Activated T-cell treated with anti-CD3 and anti-CD28 coated beads, Interleukin-2, amount 50 U/mL, for 4 hours (primary cell): ENCODE results near the gene TIAM2. TPM values are rescaled to one million over a fixed set of nuclear protein-coding genes. Genes with fewer than 3 reads are reported as not detected.
"Not testable (repeated sequence)": the region's sequence is repeated elsewhere in the genome, so short reads cannot be mapped to it uniquely, and the experiment has no call there.

Experiments used
- ATAC-seq, 2 donors: fragments of 200-7000 bp; cut with Tn5 transposase; one replicate each; pipeline ENCODE4 v1.10.0; 2021
- DNase-seq: peaks from one replicate; pipeline ENCODE4 v3.0.0-alpha.2; 2020
- H3K27me3 Mint-ChIP-seq: one replicate; pipeline ENCODE4 v1.8.0; 2021; ENCODE audit warnings: low read depth, mixed read lengths
- H3K36me3 Mint-ChIP-seq: one replicate; pipeline ENCODE4 v1.8.0; 2022; ENCODE audit warnings: mixed read lengths; ENCODE audit not compliant: insufficient read depth
- H3K4me1 Mint-ChIP-seq: one replicate; pipeline ENCODE4 v1.8.0; 2021; ENCODE audit warnings: low read depth, mixed read lengths
- H3K4me3 Mint-ChIP-seq: one replicate; pipeline ENCODE4 v1.8.0; 2021; ENCODE audit warnings: mild to moderate bottlenecking, moderate library complexity, mixed read lengths
- H3K9me3 Mint-ChIP-seq: one replicate; pipeline ENCODE4 v1.8.0; 2021; ENCODE audit warnings: mixed read lengths
- total RNA-seq, 3 donors: library from RNA; stranded (reverse); gene quantifications; one replicate each; pipeline ENCODE4 v1.2.1, GENCODE V29; 2021

The TIAM2 gene
- total RNA-seq, 3 donors from 2014 or later, result 11.0 to 18.5 (median 12.2) TPM

DNA sequence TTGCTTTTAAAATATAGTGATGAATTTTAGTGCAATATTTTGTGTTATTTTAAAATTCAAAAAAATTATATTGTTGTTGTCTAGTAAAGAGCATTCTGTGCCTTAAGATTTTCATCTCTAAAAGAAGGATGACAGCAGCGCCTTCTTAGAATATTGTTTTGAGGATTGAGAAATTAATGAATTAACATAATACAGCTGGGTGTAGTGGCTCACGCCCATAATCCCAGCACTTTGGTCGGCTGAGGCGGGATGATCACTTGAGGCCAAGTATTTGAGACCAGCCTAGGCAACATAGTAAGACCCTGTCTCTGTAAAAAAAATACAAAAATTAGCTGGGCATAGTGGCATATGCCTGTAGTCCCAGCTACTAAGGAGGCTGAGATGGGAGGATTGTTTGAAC, 6.8 kb downstream of the TIAM2 start:
- H3K9me3 Mint-ChIP-seq, result no peaks in the 10 kb centered on the region
- H3K27me3 Mint-ChIP-seq, result peaks cover 23% of the 10 kb centered on the region
- no peak for ATAC-seq
- H3K36me3 Mint-ChIP-seq, result no peaks in the 10 kb centered on the region
- no peak for DNase-seq
- H3K4me1 Mint-ChIP-seq, result peaks cover 3% of the 10 kb centered on the region
- no peak overlapping the region for H3K4me3 Mint-ChIP-seq

DNA sequence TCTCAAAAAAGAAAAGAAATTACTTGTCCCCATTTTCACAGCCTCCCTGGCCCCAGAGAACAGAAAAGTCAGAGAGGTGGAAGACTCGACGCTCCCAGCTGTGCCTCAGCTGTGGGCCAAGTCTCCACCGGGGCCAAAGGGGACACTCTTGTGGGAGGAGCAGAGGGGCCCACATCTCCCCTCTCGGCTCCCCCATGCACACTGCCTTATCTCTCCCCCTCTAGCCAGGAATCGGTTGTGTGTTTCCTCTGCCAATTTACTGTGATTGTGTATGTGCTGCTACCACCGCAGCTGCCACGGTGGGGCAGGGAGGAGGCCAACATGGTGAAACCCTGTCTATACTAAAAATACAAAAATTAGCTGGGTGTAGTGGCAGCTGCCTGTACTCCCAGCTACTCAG, 8.4 kb downstream of the TIAM2 start:
- H3K4me3 Mint-ChIP-seq, result no peak overlapping the region
- H3K4me1 Mint-ChIP-seq, result no peaks in the 10 kb centered on the region
- no peaks in the 10 kb centered on the region for H3K36me3 Mint-ChIP-seq
- ATAC-seq (no peak), DNase-seq (no peak)
- no peaks in the 10 kb centered on the region for H3K9me3 Mint-ChIP-seq
- H3K27me3 Mint-ChIP-seq, result peaks cover 10% of the 10 kb centered on the region

DNA sequence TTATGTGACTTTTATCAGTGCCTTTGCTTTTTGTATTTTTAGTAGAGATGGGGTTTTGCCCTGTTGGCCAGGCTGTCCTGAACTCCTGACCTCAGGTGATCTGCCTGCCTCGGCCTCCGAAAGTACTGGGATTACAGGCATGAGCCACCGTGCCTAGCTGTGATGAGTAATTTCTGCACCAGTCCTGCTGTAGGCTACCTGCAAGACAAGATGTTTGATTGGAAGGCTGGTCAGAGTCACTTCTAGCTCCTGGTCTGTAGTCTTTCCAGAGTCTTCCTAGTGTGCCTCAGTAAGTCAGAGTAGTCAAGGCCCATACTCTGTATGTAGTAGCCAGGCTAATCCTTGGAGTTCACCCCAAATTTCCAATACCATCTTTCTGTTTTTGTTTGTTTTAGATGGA, 8.9 kb downstream of the TIAM2 start:
- H3K4me1 Mint-ChIP-seq, result no peaks in the 10 kb centered on the region
- ATAC-seq (no peak), DNase-seq (no peak)
- H3K27me3 Mint-ChIP-seq, result peaks cover 8% of the 10 kb centered on the region
- H3K4me3 Mint-ChIP-seq, result no peak overlapping the region
- H3K36me3 Mint-ChIP-seq, result no peaks in the 10 kb centered on the region
- no peaks in the 10 kb centered on the region for H3K9me3 Mint-ChIP-seq

DNA sequence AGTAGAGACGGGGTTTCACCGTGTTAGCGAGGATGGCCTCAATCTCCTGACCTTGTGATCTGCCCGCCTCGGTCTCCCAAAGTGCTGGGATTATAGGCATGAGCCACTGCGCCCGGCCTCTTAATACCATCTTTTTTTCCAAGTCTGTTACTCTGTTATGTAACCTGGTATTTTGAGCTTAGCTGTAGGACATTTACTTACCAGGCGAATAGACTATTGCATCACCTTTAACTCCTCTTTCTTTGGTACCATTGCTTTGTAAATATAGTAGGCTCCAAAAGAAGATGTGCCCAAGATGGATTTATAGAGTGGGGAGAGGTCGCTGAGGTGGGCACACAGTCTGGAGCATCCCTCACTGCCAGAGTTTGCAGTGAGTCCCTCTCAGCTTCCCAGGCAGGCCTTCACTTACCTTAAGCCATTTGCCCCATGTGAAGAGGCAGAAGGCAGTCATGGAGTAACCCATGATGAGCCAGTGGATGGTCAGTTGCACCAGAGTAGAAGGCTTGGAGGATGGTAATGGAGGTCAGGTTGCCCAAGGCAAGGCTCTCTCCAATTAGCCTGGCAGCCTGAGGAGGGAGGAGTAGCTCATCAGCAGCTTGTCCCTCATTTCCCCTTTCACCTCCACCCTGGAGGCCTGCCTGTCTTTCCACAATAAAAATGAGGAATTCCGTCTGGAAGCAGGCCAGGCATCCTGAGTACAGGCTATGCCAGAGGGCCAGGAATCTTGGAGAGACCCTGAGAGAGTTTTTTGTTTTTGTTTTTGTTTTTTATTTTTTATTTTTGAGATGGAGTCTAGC, 9.7 kb downstream of the TIAM2 start:
- no peaks in the 10 kb centered on the region for H3K36me3 Mint-ChIP-seq
- no peak for ATAC-seq
- no peak overlapping the region for H3K4me3 Mint-ChIP-seq
- H3K27me3 Mint-ChIP-seq, result peaks cover 6% of the 10 kb centered on the region
- no peak for DNase-seq
- H3K9me3 Mint-ChIP-seq, result no peaks in the 10 kb centered on the region
- H3K4me1 Mint-ChIP-seq, result no peaks in the 10 kb centered on the region

DNA sequence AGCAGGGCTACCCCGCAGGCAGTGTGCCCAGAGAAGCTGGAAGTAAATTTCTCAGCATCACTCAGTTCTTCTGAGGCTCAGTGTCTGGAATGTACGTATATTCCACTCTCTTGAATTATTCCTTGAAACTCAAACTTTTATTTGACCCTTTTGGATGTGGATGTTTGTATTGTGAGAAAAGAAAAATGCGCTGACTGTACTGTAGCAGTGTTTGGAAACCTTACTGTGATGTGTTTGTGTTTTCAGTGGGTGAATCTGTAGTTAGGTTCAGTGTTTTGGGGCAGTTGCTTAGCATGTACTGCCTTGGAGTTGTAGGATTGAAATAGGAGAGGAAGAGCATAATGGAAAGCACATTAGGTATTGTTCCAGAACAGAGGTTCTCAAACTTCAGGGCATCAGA, 13.5 kb downstream of the TIAM2 start:
- Mint-ChIP-seq H3K4me1 (no peaks in the 10 kb centered on the region), H3K9me3 (no peaks in the 10 kb centered on the region), H3K36me3 (no peaks in the 10 kb centered on the region), H3K4me3 (no peak overlapping the region), H3K27me3 (no peaks in the 10 kb centered on the region)
- DNase-seq (no peak), ATAC-seq (no peak)

DNA sequence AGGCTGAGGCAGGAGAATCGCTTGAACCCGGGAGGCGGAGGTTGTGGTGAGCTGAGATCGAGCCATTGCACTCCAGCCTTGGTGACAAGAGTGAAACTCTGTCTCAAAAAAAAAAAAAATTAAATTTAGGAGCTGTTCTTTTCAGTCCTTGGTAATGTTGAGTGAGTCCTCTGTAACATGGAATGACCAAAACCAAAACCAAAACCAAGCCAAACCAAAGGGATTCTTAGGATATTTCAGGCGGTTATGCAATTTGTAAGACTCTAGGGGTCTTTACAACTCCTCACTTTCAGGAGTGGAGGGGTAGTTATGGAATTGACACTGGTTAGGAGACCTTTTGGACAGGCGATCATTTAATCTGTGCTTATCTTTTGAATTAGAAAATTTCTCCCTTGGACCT, 15.8 kb downstream of the TIAM2 start:
- Mint-ChIP-seq H3K27me3 (no peaks in the 10 kb centered on the region), H3K4me1 (no peaks in the 10 kb centered on the region), H3K36me3 (no peaks in the 10 kb centered on the region), H3K4me3 (no peak overlapping the region), H3K9me3 (no peaks in the 10 kb centered on the region)
- ATAC-seq (no peak), DNase-seq (no peak)

DNA sequence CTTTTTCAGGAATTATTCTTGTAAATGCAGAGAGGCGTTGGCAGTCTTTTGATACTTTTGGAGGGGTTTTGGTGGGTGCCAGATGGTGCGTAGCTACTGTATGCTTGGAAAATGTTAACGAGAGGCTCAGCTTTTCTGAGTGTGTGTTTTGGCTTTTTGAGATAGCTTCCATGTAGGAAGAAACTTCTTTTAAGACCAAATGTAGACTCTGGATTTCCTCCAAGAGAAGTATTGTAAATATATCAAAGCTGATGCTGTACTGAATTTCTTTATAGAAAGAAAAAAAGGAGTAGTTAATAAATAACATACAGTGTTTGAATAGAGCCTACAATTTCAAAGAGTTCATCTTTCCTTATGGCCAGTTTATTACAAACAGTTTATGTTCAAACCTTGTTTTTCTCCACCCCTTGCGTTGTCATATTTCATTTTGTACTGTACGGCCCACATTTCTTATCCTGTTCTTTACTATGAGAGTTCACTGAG, 16.7 kb downstream of the TIAM2 start:
- no peaks in the 10 kb centered on the region for H3K36me3 Mint-ChIP-seq
- no peak overlapping the region for H3K4me3 Mint-ChIP-seq
- no peaks in the 10 kb centered on the region for H3K9me3 Mint-ChIP-seq
- H3K27me3 Mint-ChIP-seq, result no peaks in the 10 kb centered on the region
- ATAC-seq (no peak), DNase-seq (no peak)
- no peaks in the 10 kb centered on the region for H3K4me1 Mint-ChIP-seq

DNA sequence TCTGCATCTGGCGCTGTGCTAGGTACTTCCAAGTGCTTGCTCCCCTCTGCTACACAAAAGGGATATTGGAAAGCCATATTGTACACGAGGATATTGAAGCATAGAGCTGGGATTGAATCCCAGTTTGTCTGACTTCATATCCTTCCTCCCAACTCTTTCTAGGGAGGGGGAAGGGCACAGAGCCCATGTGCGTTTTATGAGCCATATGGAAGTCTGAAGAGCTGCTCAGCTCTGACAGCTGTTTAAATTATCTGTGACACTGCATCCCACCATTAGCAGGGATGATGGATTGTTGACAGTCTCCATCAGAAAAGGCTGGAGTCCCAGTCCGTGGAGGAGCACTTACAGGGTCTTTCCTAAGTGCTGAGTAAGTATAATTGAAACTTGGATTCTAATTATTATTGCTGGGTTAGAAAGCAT, 18.4 kb downstream of the TIAM2 start:
- Mint-ChIP-seq H3K4me3 (no peak overlapping the region), H3K27me3 (no peaks in the 10 kb centered on the region), H3K4me1 (no peaks in the 10 kb centered on the region), H3K9me3 (no peaks in the 10 kb centered on the region), H3K36me3 (no peaks in the 10 kb centered on the region)
- ATAC-seq (no peak), DNase-seq (no peak)

DNA sequence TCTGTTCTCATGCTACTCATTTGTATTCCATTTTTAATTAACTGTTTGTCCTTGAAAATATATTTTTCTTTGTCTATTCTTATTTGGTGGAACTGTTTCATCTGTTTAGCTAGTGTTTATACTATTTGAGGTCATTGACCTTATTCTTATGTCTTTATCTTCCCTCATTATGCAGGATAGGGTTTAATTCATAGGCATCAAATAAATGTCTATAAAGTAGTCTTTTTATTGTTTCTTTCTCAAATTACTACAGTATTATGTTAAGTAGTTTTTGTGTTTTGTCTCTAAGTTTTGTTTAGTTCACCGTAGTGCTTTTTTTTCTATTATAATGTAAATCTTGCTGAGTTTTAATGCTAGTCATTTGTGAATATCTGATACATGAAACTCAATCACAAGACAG, 19.0 kb downstream of the TIAM2 start:
- Mint-ChIP-seq H3K27me3 (no peaks in the 10 kb centered on the region), H3K4me3 (no peak overlapping the region), H3K36me3 (no peaks in the 10 kb centered on the region), H3K4me1 (no peaks in the 10 kb centered on the region), H3K9me3 (no peaks in the 10 kb centered on the region)
- ATAC-seq (no peak), DNase-seq (no peak)

DNA sequence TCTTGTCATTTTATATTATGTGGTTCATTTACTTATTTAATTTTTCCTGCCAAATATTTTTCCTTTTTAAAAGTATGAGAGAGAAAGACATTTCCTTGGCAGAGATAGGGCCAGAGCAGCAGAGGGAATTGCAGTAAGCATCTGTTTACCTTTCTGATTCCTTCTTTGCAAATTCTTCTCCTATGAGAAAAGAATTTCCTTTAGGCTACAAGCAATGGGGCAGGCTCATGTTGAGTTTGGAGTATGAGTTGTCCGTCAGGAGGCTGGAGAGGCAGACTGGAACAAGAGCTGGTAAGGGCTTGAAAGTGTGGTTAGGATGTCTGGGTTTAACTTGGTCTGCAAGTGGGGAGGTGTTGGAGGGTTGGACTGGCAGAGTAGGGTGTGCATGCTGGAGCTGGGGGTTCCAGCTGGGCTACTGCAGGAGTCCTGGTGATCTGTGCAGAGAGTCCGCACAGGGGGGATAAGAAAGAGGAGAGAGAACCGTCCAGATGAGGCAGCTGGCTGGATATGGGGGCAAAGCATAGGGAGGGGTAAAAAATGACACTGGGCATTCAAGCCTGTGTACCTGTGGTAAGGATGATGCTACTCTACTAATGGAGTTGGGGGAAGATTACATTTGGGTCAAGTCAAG, 19.7 kb downstream of the TIAM2 start:
- no peaks in the 10 kb centered on the region for H3K9me3 Mint-ChIP-seq
- DNase-seq (no peak), ATAC-seq (no peak)
- H3K4me3 Mint-ChIP-seq, result no peak overlapping the region
- no peaks in the 10 kb centered on the region for H3K4me1 Mint-ChIP-seq
- no peaks in the 10 kb centered on the region for H3K36me3 Mint-ChIP-seq
- no peaks in the 10 kb centered on the region for H3K27me3 Mint-ChIP-seq

DNA sequence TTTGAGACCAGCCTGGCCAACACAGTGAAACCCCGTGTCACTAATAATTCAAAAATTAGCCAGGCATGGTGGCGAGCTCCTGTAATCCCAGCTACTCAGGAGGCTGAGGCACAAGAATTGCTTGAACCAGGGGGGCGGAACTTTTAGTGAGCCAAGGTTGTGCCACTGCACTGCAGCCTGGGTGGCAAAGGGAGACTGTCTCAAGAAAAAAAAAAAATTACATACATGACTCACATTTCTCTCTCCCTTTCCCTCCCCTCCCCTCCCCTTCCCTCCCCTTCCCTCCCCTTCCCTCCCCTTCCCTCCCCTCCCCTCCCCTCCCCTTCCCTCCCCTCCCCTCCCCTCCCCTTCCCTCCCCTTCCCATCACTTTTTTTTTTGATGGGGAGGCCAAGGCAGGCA, 23.3 kb downstream of the TIAM2 start:
- H3K27me3 Mint-ChIP-seq, ATAC-seq, H3K36me3 Mint-ChIP-seq, H3K4me1 Mint-ChIP-seq, H3K9me3 Mint-ChIP-seq, DNase-seq, H3K4me3 Mint-ChIP-seq: not testable (repeated sequence)

DNA sequence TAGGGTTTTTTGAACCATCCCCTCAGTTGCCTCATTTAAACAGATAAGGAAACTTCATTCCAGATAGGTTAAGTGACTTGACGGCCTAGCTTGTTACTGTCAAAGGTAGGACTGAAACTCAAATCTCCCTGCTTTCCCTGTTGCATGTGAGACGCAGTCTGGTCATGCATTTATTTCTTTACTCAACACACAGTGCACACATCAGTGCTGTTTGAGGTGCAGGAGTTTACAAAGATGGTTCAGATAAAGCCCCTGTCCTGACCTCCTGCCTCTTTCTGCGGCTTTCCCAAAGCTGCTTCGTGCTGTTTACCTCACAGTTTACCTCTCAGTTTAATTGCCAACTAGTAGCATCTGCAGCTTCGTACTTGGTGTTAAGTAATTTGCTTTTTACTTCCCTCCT, 26.6 kb downstream of the TIAM2 start:
- no peak overlapping the region for H3K4me3 Mint-ChIP-seq

DNA sequence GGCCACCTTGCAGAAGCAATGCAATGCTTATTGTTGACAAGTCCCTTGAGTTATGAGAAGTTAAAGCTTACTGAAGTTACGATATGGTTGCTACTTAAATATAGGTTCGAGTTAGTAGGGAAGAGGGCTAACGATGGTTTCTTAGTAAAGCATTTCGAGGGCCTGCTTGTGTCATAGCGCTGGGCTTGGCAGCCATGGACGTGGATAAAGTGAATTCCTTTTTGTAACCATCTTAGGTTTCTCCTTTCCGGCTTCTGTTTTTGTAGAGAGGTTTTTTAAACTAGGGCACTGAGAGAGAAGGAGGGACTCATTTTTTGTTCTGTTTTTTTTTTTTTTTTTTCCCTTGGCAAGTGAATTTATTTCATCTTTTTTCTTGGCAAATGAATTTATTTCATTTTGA, 27.6 kb downstream of the TIAM2 start:
- no peaks in the 10 kb centered on the region for H3K4me1 Mint-ChIP-seq
- H3K9me3 Mint-ChIP-seq, result no peaks in the 10 kb centered on the region
- H3K36me3 Mint-ChIP-seq, result no peaks in the 10 kb centered on the region
- ATAC-seq (no peak), DNase-seq (no peak)
- H3K27me3 Mint-ChIP-seq, result no peaks in the 10 kb centered on the region
- H3K4me3 Mint-ChIP-seq, result no peak overlapping the region

More for the DNA sequence above, 26.6 kb downstream of the TIAM2 start:
- ATAC-seq (no peak), DNase-seq (no peak)
- H3K36me3 Mint-ChIP-seq, result no peaks in the 10 kb centered on the region
- H3K4me1 Mint-ChIP-seq, result no peaks in the 10 kb centered on the region
- no peaks in the 10 kb centered on the region for H3K9me3 Mint-ChIP-seq
- H3K27me3 Mint-ChIP-seq, result no peaks in the 10 kb centered on the region

DNA sequence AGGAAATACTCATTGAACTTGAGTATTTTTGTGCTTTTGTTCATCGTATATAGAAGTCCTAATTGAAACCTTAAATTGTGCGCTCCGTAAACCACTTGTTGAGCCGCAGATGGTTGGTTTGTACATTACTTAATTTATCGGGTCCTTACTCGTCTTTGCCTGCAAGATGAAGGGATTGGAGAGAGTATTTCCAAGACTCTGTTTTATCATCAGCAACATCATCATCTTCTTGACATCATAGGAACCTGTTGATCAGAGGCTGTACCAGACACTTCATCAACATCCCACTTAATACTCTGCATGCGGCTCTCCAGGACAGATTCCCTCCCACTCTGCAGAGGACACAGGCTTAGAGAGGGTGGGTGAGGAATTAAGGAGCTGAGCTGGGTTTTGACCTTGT, 28.6 kb downstream of the TIAM2 start:
- Mint-ChIP-seq H3K4me1 (no peaks in the 10 kb centered on the region), H3K4me3 (no peak overlapping the region), H3K27me3 (no peaks in the 10 kb centered on the region), H3K36me3 (no peaks in the 10 kb centered on the region), H3K9me3 (no peaks in the 10 kb centered on the region)
- ATAC-seq (no peak), DNase-seq (no peak)

DNA sequence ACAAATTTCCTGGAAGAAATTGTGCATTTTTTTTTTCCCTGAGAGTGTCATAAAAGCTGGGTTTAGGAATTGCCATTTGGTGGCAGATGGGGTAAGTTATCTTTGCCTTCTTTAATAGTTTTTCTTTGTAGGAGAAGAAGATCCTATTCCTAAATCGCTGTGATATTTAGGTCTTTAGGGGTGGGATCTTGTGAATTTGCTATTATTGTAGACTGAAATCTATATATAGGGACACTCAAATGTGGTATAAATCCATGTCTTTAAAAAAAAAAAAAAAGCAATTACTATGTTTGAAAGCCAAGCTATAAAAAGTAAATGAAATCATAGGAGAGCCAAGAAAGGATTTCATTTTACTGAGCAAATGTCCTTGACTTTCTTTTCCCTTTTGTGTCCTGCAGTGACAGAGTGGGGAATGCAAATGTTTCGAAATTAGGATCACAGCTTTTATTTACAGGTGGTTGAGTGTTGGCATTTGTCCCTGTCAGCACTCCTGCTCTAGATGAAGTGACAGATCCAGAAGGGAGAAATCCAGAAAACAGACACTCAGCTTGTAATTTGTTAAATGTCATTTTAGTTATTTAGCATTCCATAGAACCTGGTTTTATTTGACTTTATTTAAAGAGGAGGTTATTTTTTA, 29.4 kb downstream of the TIAM2 start:
- ATAC-seq (no peak), DNase-seq (no peak)
- Mint-ChIP-seq H3K9me3 (no peaks in the 10 kb centered on the region), H3K4me3 (no peak overlapping the region), H3K27me3 (no peaks in the 10 kb centered on the region), H3K36me3 (no peaks in the 10 kb centered on the region), H3K4me1 (no peaks in the 10 kb centered on the region)
